Neural cell (in vitro differentiated cells): Measurements from ENCODE around the gene RYR3. TPM values are rescaled to one million over a fixed set of nuclear protein-coding genes. Genes with fewer than 3 reads are reported as not detected.

Source experiments
- H2AFZ ChIP-seq: fragments of 200-600, 300-800 bp; sonication (generic), shearing (Covaris generic); 2 replicates; pipeline ENCODE4 v1.6.0; 2014; ENCODE audit warnings: low read depth, mild to moderate bottlenecking, antibody characterized with exemption, low read length, moderate library complexity
- H3F3A ChIP-seq: fragments of 200-600 bp; shearing (Covaris generic); 2 replicates; pipeline ENCODE4 v1.6.1; 2016; ENCODE audit warnings: mild to moderate bottlenecking, moderate library complexity, mixed read lengths, antibody characterized with exemption, low read length; ENCODE audit not compliant: insufficient read depth, poor library complexity, severe bottlenecking
- H3K27ac ChIP-seq: fragments of 200-600, 300-800 bp; sonication (generic), shearing (Covaris generic); 2 replicates; pipeline ENCODE4 v1.5.1; 2014; ENCODE audit warnings: mild to moderate bottlenecking, low read length, moderate library complexity
- H3K27me3 ChIP-seq: fragments of 300-800, 200-600 bp; sonication (generic), shearing (Covaris generic); 2 replicates; pipeline ENCODE4 v1.6.0; 2014; ENCODE audit warnings: mild to moderate bottlenecking, low read depth, low read length, moderate library complexity; ENCODE audit not compliant: insufficient read depth
- H3K36me3 ChIP-seq: fragments of 300-800, 200-600 bp; sonication (generic), shearing (Covaris generic); 2 replicates; pipeline ENCODE4 v1.5.1; 2014; ENCODE audit warnings: mild to moderate bottlenecking, antibody characterized with exemption, low read length, moderate library complexity; ENCODE audit not compliant: insufficient read depth
- H3K4me2 ChIP-seq: fragments of 300-800, 200-600 bp; sonication (generic), shearing (Covaris generic); 2 replicates; pipeline ENCODE4 v1.6.0; 2014; ENCODE audit warnings: mild to moderate bottlenecking, low read length
- H3K4me3 ChIP-seq: fragments of 300-800, 200-600 bp; sonication (generic), shearing (Covaris generic); 2 replicates; pipeline ENCODE4 v1.5.1; 2014; ENCODE audit warnings: mild to moderate bottlenecking, low read length, moderate library complexity
- H3K79me2 ChIP-seq: fragments of 200-600 bp; shearing (Covaris generic); replicated peaks from 2 replicates; pipeline ENCODE4 v1.6.0; 2014; ENCODE audit warnings: mild to moderate bottlenecking, low read length, moderate library complexity; ENCODE audit not compliant: insufficient read depth
- H3K9ac ChIP-seq: fragments of 300-800, 200-600 bp; sonication (generic), shearing (Covaris generic); 2 replicates; pipeline ENCODE4 v1.6.1; 2016; ENCODE audit warnings: mild to moderate bottlenecking, low read length, mixed read lengths
- H3K9me2 ChIP-seq: fragments of 200-600 bp; shearing (Covaris generic); 2 replicates; pipeline ENCODE4 v1.6.1; 2016; ENCODE audit warnings: mild to moderate bottlenecking, low read length, mixed read lengths; ENCODE audit not compliant: insufficient read depth
- H3K9me3 ChIP-seq: fragments of 200-600, 300-800 bp; sonication (generic), shearing (Covaris generic); 2 replicates; pipeline ENCODE4 v1.6.1; 2016; ENCODE audit warnings: mild to moderate bottlenecking, mixed run types, low read length, moderate library complexity, mixed read lengths
- H4K20me1 ChIP-seq: fragments of 200-600 bp; shearing (Covaris generic); 2 replicates; pipeline ENCODE4 v1.6.1; 2016; ENCODE audit warnings: mild to moderate bottlenecking, mixed run types; ENCODE audit not compliant: insufficient read depth
- CTCF ChIP-seq: fragments of 450-650 bp; IDR thresholded peaks from 2 replicates; pipeline ENCODE4 v1.5.1; 2014; ENCODE audit warnings: antibody characterized with exemption, mild to moderate bottlenecking, moderate library complexity; ENCODE audit not compliant: poor library complexity, severe bottlenecking
- EP300 ChIP-seq: fragments of 450-650 bp; conservative IDR thresholded peaks from 2 replicates; pipeline ENCODE4 v1.6.1; 2014; ENCODE audit warnings: antibody characterized with exemption, mild to moderate bottlenecking, moderate library complexity; ENCODE audit not compliant: poor library complexity, severe bottlenecking
- EZH2 ChIP-seq: fragments of 200-600, 300-800 bp; shearing (Covaris generic), sonication (generic); IDR thresholded peaks from 2 replicates; pipeline ENCODE4 v1.6.1; 2014; ENCODE audit warnings: antibody characterized with exemption, low read length, borderline replicate concordance, mild to moderate bottlenecking; ENCODE audit not compliant: insufficient read depth, poor library complexity, severe bottlenecking
- MXI1 ChIP-seq: fragments of 450-650 bp; conservative IDR thresholded peaks from 2 replicates; pipeline ENCODE4 v1.6.1; 2014; ENCODE audit warnings: antibody characterized with exemption, mild to moderate bottlenecking; ENCODE audit not compliant: poor library complexity, severe bottlenecking
- POLR2AphosphoS5 ChIP-seq: IDR thresholded peaks from 2 replicates; pipeline ENCODE4 v1.6.1; 2012
- RAD21 ChIP-seq: fragments of 450-650 bp; conservative IDR thresholded peaks from 2 replicates; pipeline ENCODE4 v1.6.1; 2014; ENCODE audit warnings: antibody characterized with exemption, mild to moderate bottlenecking, moderate library complexity
- REST ChIP-seq: IDR thresholded peaks from 2 replicates; pipeline ENCODE4 v1.6.1; 2012; ENCODE audit warnings: borderline replicate concordance
- SMC3 ChIP-seq: fragments of 450-650 bp; conservative IDR thresholded peaks from 2 replicates; pipeline ENCODE4 v1.6.1; 2014; ENCODE audit warnings: antibody characterized with exemption, mild to moderate bottlenecking, moderate library complexity; ENCODE audit not compliant: poor library complexity
- TAF1 ChIP-seq: IDR thresholded peaks from 2 replicates; pipeline ENCODE4 v1.6.1; 2012; ENCODE audit warnings: low read depth
- polyA plus RNA-seq: library from polyadenylated mRNA; depleted of rRNA; stranded (reverse); fragments of >200 nt; gene quantifications from 2 replicates; pipeline ENCODE4 v1.2.3, GENCODE V29; 2014

RYR3 gene
- polyA plus RNA-seq, 1 donor from 2014 or later, result 12.6 TPM

- no peaks in the 10 kb centered on the region for H3K9me2 ChIP-seq
- H4K20me1 ChIP-seq, result no peaks in the 10 kb centered on the region
- H3K27ac ChIP-seq, result no peak overlapping the region
- H3F3A ChIP-seq, result no peaks in the 10 kb centered on the region
- H3K9ac ChIP-seq, result no peak overlapping the region
- no peak overlapping the region for H2AFZ ChIP-seq
- no peaks in the 10 kb centered on the region for H3K27me3 ChIP-seq
- H3K9me3 ChIP-seq, result no peaks in the 10 kb centered on the region
- H3K4me3 ChIP-seq, result no peak overlapping the region
- H3K4me2 ChIP-seq, result no peak overlapping the region
- H3K36me3 ChIP-seq, result no peaks in the 10 kb centered on the region
- TF ChIP-seq CTCF (no peak), EP300 (no peak), SMC3 (no peak), EZH2 (no peak)
- no peaks in the 10 kb centered on the region for H3K79me2 ChIP-seq
Observed at GRCh38 chr15:33754242-33754641, 443.5 kb downstream of the RYR3 start.

GRCh38 chr15:33756961-33757360, 446.2 kb downstream of the RYR3 start:
- Histone ChIP-seq H3K27me3 (no peaks in the 10 kb centered on the region), H3K27ac (no peak overlapping the region), H3K79me2 (no peaks in the 10 kb centered on the region), H3K36me3 (no peaks in the 10 kb centered on the region), H3K4me3 (no peak overlapping the region), H3K9me2 (no peaks in the 10 kb centered on the region), H3F3A (no peaks in the 10 kb centered on the region), H3K9ac (no peak overlapping the region), H3K4me2 (no peak overlapping the region), H4K20me1 (no peaks in the 10 kb centered on the region), H3K9me3 (no peaks in the 10 kb centered on the region), H2AFZ (no peak overlapping the region)
- no peak for TF ChIP-seq RAD21
- no peak for TF ChIP-seq EZH2
- TF ChIP-seq EP300, result no peak
- TF ChIP-seq MXI1, result no peak
- TF ChIP-seq TAF1, result no peak
- no peak for TF ChIP-seq SMC3
- TF ChIP-seq POLR2AphosphoS5, result no peak
- TF ChIP-seq REST, result no peak
- TF ChIP-seq CTCF, result no peak
